Measurements from ENCODE around the gene GSTK1. TPM values are rescaled to one million over a fixed set of nuclear protein-coding genes. Genes with fewer than 3 reads are reported as not detected.

Gene GSTK1
- total and polyA plus RNA-seq, 9 of the 15 experiments (the other 6 are each of a cell fraction or from before 2014, with no cell fraction given): 155 to 441 (median 233) TPM

- no peak for FAIRE-seq
- intact Hi-C loops (cut with micrococcal nuclease) (no loop called here), in situ Hi-C loops (cut with MboI) (no loop called here)
- no peaks in the 10 kb centered on the region for H3K79me2 ChIP-seq (ENCODE audit: control insufficient read depth, insufficient read depth, low read length)
- no peak for DNase-seq (ENCODE audit: extremely low read depth in 1 of 4, low spot score in 3 of 4)
- no peaks in the 10 kb centered on the region for H4K20me1 ChIP-seq (replicated peaks; ENCODE audit: control insufficient read depth, insufficient read depth, low read length)
- ATAC-seq: no peak
- POLR2A ChIA-PET: interaction anchor here (0.5 to 1.8 kb wide), 5 partner anchors 10 to 20 kb away, joined by 3 to 4 read pairs (median 3); no protein-coding TSS in a partner anchor
- no peaks in the 10 kb centered on the region for H3K9me1 ChIP-seq (ENCODE audit: control insufficient read depth, insufficient read depth, low read length)
- H3K27me3 ChIP-seq (ENCODE audit: control insufficient read depth in 2 of 2, insufficient read depth in 2 of 2, low read length in 2 of 2): no peaks in the 10 kb centered on the region
- no peak overlapping the region for H3K27ac ChIP-seq (ENCODE audit: extremely low read depth, low read depth, low read length)
- no peaks in the 10 kb centered on the region for H3K36me3 ChIP-seq (ENCODE audit: control insufficient read depth, insufficient read depth, low read length)
- BruUV-seq (replicated peaks): no TSS peak
- H3K9me3 ChIP-seq (replicated peaks; ENCODE audit: control insufficient read depth, insufficient read depth, low read depth, low read length): peaks cover 1% of the 10 kb centered on the region; the same call in 1 of the 2 replicates
- CTCF ChIA-PET (ENCODE audit: low intra/inter-chr PET ratio): no interaction called here
- TF ChIP-seq ZBTB9 (CRISPR knock-in tag; IDR thresholded peaks at IDR 0.05) (no peak), DACH1 (IDR thresholded peaks at IDR 0.05; ENCODE audit: partially characterized antibody) (no peak), POU5F1 (IDR thresholded peaks at IDR 0.05; ENCODE audit: borderline replicate concordance, low read depth, low read length, partially characterized antibody) (no peak), PRDM10 (IDR thresholded peaks at IDR 0.05; ENCODE audit: partially characterized antibody) (no peak), BCLAF1 (IDR thresholded peaks at IDR 0.05; ENCODE audit: borderline replicate concordance in 1 of 2, control insufficient read depth in 1 of 2, low read depth in 2 of 2, low read length in 1 of 2) (no peak)
- H3K4me2 ChIP-seq (ENCODE audit: insufficient read depth, low read length): no peak overlapping the region
- H3K4me1 ChIP-seq (replicated peaks in 1 of 2; ENCODE audit: control insufficient read depth in 2 of 2, insufficient read depth in 2 of 2, low read length in 2 of 2): peaks cover 5 to 14% of the 10 kb centered on the region in 2 experiments; a peak in 3 of 5 replicates
- no peak overlapping the region for H3K4me3 ChIP-seq
- 89% methylated on average over 8 of the region's 8 CpGs for WGBS (ENCODE audit: insufficient coverage, low coverage, missing lambda C conversion rate)
- no peak overlapping the region for H2AFZ ChIP-seq (ENCODE audit: low read depth, low read length)
- H3K9ac ChIP-seq (ENCODE audit: insufficient read depth in 1 of 2, low read depth in 2 of 2, low read length in 2 of 2): no peak overlapping the region
Observed at GRCh38 chr7:143282124-143282523, 18.9 kb downstream of the GSTK1 start.

All from K562 (cell line).